HG03064 (cell line): ENCODE results near the gene NCKAP5.
"Not testable (repeated sequence)": the region's sequence is repeated elsewhere in the genome, so short reads cannot be mapped to it uniquely, and the experiment has no call there.

ENCODE experiments used
- ATAC-seq: cut with Tn5 transposase; IDR thresholded peaks from one replicate; pipeline ENCODE4 v1.9.1; 2021; ENCODE audit warnings: low read depth; ENCODE audit not compliant: unreplicated experiment

NCKAP5 gene

DNA sequence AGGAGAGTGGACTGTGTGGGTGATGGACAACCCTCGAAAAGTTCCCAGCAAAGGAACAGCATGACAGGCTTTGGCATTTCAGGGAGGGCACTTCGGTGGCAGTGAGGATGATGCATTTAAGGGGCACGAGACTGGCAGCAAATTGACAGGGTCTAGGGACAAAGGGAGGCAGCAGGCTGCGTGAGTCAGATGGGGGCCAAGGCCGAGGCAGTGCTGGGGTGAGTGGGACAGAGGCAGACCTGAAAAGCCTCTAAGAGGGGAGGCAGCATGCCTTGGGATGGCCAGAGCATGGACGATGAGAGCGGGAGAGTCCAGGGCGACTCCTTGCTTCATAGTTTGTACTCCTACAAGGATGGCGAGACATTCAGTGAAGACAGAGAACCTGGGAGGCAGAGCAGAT lies 848.8 kb downstream of the NCKAP5 start:
- no peak for ATAC-seq

DNA sequence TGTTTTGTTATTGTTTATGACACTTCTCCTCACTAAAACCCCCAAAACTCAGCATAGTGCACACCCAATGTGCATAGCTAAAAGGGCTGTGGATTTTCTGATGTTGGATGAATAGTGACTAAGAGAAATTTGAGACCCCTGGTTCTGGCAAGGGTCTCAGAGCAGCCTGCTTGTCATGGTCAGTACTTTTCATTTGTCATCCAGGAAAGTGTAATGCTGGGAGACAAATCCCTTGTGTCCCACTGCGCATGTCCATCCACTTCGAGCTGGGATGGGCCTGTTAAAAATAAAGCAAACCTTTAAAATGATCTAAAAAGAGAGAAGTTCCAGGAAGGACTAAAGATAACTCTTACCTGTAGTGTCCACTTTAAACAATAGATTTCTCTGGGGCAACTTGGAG lies 851.3 kb downstream of the NCKAP5 start:
- no peak for ATAC-seq

DNA sequence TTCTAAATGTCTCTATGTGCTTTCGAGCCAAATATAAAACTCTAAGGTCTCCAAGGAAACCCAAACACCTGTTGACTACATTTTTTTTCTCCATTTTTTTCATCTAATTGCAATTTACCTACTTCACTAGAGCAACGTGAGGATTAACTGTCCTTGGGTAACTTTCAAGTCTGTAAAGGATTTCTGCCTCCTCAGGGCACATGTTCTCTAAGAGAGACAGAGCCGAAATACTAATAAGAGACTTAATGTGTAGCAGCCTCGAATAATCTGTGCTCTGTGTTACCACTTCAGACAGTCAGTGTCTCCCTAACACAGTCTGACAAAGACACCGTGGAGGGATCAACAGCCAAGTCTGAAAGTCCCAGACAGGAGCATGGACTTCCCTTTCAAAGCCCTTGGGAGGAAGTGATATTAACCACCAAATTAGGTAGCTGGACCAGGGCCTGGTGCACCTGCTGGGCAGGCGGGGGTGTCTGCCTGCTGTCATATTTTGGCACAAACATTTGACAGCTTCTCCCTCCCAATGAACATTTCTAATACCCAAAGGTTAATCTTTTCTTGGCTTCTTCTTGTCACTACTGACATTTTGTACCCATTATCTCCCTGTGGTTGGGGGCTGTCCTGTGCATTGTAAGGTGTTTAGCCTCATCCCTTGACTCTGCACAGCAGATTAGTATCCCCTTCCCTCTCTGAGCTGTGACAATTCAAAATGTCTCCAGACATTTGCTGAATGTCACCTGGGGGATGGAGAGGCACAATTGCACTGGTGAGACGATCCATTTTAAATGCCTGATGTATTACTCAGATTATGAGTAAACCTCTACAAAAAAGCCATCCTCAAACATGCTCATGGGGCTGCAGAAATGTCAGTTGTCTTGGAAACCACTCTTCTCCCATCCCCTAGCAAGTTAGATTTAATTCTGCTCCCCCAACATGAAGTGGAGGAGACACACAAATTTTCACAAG lies 852.6 kb downstream of the NCKAP5 start:
- no peak for ATAC-seq

DNA sequence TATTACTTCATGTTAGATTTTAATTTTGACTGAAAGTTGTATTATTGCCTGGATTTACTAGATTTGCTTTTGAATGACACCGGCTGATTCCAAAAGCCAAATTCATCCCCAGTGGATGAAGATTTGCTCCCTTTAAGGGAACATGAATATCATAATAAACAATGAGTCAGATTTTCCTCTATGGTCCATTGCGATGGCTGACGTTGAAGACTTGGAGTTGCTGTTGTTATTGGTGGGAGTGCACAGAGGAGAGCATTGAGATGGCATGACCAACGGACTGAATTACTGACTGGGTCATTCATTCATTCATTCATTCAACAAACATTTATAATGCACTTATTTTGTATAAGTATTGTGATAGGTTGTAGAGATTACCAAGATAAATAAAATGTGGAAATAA lies 864.9 kb downstream of the NCKAP5 start:
- ATAC-seq = no peak

DNA sequence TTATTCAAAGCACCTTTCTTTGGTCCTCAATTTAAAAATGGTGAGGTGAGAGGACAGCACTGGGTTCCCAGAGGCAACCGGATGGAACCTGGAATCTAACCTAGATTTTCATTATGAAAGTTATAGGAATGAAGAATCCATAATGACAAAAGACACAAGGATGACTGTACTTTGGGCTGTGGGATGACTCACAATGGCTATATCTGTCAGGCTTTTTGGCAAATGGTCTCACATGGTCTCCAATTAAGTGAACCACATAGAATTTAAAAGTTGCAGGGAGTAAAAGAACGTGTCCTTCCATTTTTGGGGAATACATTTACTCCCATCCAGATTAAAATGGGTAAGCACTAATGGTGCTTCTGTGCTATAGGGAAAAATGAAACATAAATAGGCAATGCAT lies 866.5 kb downstream of the NCKAP5 start:
- ATAC-seq = no peak

DNA sequence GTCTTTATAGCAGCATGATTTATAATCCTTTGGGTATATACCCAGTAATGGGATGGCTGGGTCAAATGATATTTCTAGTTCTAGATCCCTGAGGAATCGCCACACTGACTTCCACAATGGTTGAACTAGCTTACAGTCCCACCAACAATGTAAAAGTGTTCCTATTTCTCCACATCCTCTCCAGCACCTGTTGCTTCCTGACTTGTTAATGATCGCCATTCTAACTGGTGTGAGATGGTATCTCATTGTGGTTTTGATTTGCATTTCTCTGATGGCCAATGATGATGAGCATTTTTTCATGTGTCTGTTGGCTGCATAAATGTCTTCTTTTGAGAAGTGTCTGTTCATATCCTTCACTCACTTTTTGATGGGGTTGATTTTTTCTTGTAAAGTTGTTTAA lies 868.5 kb downstream of the NCKAP5 start:
- not testable (repeated sequence) for ATAC-seq

DNA sequence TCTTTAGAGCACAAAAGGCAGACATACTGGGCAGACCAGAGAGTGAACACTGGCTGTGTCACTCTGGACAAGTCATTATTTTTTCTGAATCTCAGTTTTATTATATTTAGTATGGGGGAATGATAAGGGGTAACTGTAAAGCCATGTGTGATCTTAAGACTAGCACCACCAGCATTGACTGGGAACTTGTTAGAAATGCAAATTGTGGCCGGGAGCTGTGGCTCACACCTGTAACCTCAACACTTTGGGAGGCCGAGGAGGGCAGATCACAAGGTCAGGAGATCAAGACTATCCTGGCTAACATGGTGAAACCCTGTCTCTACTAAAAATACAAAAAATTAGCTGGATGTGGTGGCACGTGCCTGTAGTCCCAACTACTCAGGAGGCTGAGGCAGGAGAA lies 869.9 kb downstream of the NCKAP5 start:
- ATAC-seq = not testable (repeated sequence)

DNA sequence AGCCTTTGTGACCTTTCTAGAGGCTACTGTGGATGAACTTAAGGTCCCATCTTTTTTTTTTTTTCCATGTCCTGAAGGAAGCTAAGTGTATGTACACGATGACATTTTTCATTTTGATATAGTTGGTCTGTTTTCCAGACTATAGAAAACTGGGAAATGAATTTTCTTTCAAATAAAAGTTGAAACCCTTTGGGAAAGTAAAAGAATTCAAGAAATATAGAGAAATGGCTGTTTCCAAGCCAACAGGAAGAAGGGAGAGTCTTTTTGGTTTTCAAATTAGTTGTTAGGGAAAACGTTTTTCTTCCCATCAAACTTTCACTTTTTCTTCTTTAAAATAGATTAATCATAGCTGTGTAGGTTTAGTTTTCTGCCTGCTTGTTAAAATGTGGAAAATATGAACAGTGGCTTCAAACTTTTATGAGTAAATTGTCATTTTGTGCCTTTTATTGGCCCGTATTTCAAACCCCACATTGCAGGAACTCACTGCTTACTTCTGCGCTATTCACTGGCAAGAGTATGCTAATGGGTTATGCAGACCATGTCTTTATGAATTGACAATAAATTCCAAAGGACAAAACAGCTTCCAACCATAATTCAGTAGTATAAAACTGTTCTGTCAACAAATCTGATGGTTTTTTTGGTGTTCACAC lies 870.6 kb downstream of the NCKAP5 start:
- ATAC-seq = no peak

DNA sequence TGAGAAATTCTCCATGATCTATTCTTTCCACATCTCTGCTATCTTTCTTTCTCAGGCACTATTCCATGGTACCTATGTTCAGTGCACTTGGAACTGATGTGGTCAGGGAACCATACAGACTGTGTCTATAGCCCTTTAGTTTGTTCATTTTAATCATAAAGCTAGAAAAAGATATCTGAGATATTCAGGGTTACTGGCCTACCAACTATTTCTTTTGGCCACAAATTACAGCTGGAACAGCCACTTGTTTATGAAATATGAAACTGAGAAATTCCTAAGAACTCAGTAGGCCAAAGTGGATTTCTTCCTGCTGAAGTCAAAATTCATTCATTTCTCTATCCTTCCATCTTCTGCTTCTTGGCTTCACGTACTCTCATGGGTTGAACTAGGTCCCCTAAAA lies 875.4 kb downstream of the NCKAP5 start:
- no peak for ATAC-seq

DNA sequence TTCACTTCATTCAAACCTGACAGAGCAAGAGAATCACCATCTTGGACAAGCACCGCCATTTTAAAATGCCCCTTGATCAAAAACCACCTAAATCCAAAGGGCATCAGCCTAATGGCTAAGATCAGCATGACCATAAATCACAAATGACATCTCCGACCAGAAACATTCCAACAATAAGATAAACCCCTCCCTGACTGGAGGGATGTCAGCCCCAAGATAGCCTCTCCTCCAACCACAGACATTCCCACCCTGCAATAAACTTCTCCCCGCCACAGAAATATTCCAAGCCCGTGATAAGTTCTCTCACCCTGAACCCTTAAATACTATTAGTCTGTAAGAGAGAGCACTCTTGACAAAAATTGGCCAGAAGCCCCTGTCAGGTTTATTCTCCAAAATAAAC lies 876.7 kb downstream of the NCKAP5 start:
- no peak for ATAC-seq

DNA sequence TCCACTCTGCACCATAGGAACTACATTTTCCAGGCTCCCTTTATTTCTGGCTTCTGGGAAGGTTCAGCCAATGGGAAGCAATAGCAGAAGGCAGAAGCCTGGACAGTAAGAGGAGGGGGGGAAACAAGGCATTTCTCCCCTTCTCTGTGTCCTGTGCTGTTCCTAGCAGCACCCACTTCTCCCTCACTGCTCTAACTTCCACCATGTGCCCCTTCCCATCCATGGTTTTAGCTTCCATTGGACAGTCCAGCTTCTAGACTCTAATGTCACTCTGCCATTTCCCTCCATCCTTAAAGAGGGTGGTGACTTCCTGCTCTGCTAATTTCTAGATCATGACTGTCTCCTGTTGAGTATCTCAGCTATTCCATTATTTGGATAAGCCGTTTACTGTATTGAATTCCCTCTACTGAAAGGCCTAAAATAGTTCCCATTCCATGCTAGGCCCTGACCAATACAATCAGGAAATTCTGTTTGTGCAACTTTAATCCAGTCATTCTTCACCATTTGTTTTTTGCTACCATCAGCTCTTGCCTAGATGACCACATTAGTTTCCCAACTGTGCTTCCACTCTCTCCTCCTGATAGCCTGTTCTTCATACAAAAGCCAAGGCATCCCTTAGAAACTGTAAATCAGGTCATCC lies 877.5 kb downstream of the NCKAP5 start:
- ATAC-seq = no peak

DNA sequence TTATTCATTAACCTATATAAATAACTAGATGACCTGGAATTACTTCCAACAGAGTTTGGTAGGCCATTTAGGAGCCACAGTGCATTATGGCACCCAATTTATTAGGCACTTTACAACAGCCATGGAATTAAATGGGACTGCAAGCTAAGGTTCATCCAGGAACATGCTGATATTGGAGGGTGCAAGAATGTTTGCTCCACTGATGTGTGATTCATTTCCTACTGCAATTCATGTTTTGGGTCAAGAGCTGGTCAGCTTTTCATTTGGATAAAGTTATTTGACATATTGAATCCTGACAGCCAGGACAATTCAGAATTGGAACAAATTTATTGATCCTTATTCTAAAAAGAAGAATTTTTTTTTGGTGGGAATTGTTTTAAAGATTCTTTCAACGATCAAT lies 886.5 kb downstream of the NCKAP5 start:
- ATAC-seq = no peak

DNA sequence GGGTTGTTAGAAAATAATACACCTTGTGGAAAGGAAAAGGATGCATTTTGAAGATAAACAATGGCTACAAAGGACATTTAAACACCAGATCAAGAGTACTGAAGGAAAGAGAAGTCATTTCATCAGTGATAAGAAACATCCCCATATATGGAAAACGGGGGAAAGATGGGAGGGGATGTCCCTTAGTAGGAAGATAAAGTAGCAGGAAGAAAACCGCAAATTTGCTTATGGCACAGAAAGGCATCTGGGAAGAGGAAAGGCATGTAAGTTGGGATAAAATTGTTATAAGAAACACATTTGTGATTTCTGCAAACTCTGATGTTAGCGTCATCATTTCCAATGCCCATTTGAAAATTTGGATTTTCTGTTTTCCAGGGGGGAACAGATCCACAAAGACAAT lies 887.7 kb downstream of the NCKAP5 start:
- ATAC-seq = no peak

DNA sequence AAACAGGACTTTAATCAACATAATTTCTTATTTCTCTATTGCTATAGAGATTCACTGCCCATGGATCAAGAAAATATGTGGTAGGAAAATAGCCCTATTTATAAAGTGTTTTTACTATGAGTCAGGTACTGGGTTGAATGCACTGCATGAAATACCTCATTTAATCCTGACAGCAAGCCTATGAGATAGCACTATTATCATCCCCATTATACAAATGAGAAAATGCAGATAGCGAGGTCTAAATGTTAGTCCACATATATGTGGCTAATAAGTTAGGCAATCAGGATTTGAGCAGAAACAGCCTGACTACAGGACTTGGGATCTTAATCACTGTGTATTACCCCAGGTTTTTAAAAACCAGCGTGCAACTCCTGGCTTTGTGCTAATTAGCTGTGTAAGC lies 889.8 kb downstream of the NCKAP5 start:
- no peak for ATAC-seq

DNA sequence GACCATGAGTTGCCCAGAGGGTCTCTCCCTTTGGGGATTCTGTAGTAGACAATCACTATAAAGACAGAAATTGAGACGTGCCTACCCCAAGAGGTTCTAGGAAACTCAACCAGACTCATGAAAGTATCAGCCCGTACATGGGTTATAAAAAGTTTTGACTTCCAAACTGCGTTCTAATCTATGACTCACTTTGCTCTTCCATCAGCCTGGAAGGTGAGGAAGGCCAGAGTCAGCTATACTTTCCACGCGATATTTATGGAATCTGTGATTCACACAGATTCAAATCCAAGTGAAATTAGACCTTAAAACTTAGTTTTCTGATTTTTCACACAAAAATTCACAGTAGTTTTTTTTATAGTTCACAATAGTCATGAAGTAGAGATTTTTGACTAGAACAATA lies 890.6 kb downstream of the NCKAP5 start:
- ATAC-seq = no peak

DNA sequence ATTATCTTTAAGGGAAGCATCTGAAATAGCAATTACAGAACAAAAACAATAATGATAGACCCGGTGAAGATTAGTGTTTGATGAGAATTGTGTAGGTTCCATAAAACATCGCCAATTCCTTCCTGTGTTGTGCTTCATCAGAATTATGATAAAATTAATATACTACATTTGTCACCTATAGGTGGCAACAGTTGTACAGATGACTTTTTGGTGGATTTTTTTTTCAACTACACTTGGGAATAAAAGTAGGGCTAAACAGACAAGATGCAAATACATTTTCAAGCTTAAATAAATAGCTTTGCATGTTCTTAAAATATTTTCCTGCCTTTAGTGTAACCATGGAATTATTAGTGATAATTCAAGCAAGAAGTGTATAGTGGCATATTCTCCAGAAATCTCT lies 891.3 kb downstream of the NCKAP5 start:
- no peak for ATAC-seq

DNA sequence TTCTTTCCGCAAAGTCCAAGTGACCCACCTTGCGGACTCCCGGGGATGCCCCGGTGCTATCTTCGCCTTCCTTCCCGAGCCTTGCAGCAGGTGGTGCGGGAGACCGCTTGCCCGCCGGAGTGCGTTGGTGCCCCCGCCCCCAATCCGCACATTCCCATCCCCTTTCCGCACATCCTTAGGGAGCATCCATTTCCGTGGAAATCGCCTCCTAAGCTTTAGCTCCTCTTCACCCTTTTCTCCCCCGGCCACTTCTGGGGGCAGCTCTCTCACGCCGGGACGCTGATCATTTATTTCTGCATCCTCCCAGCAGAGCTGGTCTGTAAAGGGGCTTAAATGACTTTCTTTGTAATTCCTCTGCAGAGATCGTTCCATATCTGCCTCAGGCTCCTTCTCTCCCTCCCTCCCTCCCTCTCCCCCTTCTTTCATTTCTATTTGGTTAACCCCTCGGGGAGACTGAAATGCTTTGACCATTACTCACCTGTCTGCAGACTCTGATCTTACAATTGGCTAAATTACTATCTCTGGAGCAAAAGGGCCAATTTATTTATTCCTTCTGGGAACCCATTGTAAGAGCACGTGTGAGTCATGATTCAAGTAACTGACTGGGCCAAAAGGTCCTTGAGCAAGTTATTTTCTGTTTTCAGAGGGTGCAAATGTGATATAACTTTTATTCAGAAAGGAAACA lies 897.0 kb downstream of the NCKAP5 start:
- no peak for ATAC-seq

DNA sequence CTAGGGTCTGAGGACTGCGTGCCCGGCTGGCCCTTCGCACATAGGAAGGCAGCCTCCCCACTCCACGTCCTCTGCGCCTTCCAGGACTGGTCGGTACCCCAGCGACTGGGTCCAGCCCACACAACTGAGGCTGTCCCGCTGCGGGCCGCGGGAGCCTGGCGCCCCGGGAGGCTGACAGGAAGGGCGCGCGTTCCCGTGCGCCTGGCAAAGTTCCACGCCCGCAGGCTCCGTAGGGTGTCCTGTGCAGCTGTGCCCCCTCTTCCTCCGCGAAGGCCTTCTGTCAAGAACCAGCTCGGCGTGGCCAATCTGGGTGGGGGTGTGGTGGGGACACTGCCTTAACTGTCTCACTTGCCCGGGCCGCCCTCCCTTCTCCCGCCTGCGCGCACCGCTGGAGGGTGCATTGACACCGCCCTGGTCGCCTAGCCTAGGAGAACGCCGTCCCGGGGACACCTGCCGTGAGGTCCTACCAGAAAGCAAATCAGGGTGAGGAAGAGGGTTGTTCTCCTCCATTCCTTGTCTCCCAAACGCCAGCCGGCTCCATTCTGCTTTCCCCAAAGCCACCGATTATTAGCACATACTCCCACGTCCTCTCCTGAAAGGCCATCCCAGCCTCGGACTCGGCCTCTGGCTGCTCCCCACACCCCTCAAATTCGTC lies 897.6 kb downstream of the NCKAP5 start:
- ATAC-seq = no peak

DNA sequence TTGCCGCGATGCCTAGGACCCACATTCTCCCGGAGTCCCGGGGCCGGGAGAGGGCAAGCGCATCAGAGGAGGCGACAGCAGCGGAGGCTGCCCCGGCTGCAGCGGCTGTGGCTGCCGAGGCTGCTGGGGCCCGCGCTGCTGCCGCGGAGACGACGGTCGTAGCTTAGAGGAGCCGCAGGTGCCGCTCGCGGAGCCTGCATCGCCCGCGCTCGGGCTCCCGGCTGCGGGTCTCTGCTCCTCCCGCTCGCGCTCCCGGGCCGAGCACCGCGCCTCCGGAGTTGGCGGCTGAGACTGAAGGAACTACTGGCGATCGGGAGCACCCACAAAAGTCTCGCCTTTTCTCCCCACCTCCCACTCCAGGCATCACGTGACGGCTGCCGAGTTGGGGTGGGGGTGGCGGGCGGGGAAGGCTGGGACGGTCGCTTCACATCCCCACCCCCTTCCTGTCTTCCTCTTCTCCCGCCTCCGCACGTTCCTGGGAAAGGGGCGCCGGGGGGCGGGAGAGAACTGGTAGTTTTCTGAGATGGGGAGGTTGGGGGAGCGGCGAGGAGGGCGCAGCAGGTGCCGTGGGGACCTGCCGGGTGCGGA lies 898.3 kb downstream of the NCKAP5 start, which contains the start of gene LYPD1:
TSS of gene LYPD1 (minus strand) at position 298 of the 588 bp plus-strand sequence. CDS start at position 25, 273 bp downstream.
- no peak for ATAC-seq
